ENCODE data around the gene SUGCT. TPM values are rescaled to one million over a fixed set of nuclear protein-coding genes. Genes with fewer than 3 reads are reported as not detected.
A peak's percentile ranks its signal among the peaks of the same experiment; 100 is the strongest.
"Not testable (repeated sequence)": the region's sequence is repeated elsewhere in the genome, so short reads cannot be mapped to it uniquely, and the experiment has no call there.

SUGCT gene
- total and polyA plus RNA-seq, 10 donors: 1.4 to 13.6 (median 2.5) TPM

DNA sequence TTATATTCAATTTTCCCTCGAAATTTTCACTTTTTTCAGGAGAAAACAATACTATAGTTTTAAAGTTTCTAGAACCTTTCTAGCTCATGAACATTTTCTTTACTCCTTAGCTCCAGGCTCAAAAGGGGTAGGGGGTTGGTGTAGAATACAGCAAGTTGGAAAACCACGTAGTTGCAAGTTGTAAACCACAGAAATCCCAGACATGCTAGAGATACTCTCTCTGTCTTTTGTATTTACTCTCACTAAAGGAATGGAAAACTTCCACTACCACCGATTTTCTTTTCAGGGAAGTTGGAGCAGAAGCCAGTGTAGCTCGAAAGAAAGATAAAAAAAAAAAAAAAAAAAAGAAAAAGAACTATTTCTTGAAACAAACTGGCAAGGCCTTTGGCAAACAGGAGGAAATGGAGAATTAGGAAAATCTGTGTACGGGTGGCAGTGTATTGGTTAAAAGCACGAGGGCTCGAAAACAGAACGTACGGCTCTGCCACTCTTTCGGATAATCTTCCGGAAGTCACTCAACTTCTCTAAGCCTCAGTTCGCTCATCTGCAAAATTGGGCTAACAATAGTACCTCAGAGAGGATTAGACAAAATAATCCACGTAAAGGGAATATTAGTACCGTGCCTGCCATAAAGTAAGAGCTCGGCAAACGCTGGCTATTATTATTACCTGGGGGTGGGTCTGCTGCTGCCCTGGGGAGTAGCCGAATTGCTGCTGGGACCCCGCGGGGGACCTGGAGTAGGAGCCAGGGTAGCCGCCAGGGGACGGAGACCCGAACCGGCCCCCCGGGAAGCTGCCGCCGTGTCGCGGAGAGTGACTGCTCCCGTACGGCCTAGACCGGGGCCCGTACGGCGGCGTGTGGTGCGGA is 1.0 kb upstream of the SUGCT start:
- H3K27me3 ChIP-seq (replicated peaks in 1 of 7): peaks cover 0 to 10% (median 0%) of the 10 kb centered on the region in 7 donors
- WGBS, 5 donors: 1 to 3% (median 2%) methylated on average over 17 to 36 of the region's 36 CpGs
- TF ChIP-seq, protein P1, sequence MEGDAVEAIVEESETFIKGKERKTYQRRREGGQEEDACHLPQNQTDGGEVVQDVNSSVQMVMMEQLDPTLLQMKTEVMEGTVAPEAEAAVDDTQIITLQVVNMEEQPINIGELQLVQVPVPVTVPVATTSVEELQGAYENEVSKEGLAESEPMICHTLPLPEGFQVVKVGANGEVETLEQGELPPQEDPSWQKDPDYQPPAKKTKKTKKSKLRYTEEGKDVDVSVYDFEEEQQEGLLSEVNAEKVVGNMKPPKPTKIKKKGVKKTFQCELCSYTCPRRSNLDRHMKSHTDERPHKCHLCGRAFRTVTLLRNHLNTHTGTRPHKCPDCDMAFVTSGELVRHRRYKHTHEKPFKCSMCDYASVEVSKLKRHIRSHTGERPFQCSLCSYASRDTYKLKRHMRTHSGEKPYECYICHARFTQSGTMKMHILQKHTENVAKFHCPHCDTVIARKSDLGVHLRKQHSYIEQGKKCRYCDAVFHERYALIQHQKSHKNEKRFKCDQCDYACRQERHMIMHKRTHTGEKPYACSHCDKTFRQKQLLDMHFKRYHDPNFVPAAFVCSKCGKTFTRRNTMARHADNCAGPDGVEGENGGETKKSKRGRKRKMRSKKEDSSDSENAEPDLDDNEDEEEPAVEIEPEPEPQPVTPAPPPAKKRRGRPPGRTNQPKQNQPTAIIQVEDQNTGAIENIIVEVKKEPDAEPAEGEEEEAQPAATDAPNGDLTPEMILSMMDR (IDR thresholded peaks at IDR 0.05 in 8 of 11, conservative IDR thresholded peaks at IDR 0.05 in 3 of 11): no peak
- TF ChIP-seq POLR2AphosphoS5 (IDR thresholded peaks at IDR 0.05) (no peak), POLR2A (IDR thresholded peaks at IDR 0.05) (no peak)
- peak overlapping the region; percentile 80 to 98 (median 91) for H3K4me3 ChIP-seq
- intact Hi-C loops (cut with DNase I; ENCODE audit: low total_unique reads): no loop called here
- H3K4me1 ChIP-seq: peaks cover 23 to 64% (median 48%) of the 10 kb centered on the region in 6 donors
- peak overlapping the region; percentile 89 to 95 (median 93) for H3K27ac ChIP-seq
- peaks cover 0 to 12% (median 0%) of the 10 kb centered on the region in 6 donors for H3K36me3 ChIP-seq
- no peaks in the 10 kb centered on the region for H3K9me3 ChIP-seq
- no peak for DNase-seq

DNA sequence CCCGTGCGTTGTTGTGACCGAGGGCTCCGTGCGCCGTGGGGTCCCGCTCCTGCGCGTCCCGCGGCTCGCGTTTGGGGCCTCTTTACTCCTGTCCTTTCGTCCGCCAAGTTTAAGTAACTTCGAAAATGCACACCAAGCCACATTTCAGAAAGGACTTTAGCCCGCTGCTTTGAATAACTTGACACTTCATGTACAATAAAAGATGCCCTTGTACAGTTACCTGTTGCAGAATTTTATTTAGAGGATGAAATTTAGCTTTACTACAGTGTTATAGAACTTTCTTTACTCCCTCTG is 459 bp downstream of the SUGCT start:
- WGBS, 5 donors: 7 to 17% (median 9%) methylated on average over 16 to 17 of the region's 17 CpGs
- no peak for TF ChIP-seq POLR2AphosphoS5 (IDR thresholded peaks at IDR 0.05)
- TF ChIP-seq, protein P1 (IDR thresholded peaks at IDR 0.05 in 8 of 11, conservative IDR thresholded peaks at IDR 0.05 in 3 of 11): no peak
- TF ChIP-seq POLR2A (IDR thresholded peaks at IDR 0.05): no peak
- Histone ChIP-seq H3K4me3 (peak overlapping the region; percentile 80 to 98 (median 91)), H3K27me3 (replicated peaks in 1 of 7) (peaks cover 0 to 10% (median 0%) of the 10 kb centered on the region in 7 donors), H3K27ac (peak overlapping the region; percentile 89 to 95 (median 93)), H3K4me1 (peaks cover 20 to 49% (median 41%) of the 10 kb centered on the region in 6 donors), H3K9me3 (no peaks in the 10 kb centered on the region), H3K36me3 (peaks cover 0 to 7% (median 0%) of the 10 kb centered on the region in 6 donors)
- intact Hi-C loops (cut with DNase I; ENCODE audit: low total_unique reads): no loop called here
- DNase-seq: no peak

GRCh38 chr7:40137563-40137962 is 2.8 kb downstream of the SUGCT start:
- Histone ChIP-seq H3K36me3 (no peaks in the 10 kb centered on the region), H3K9me3 (no peaks in the 10 kb centered on the region), H3K27ac (no peak overlapping the region), H3K27me3 (replicated peaks in 1 of 7) (peaks cover 0 to 10% (median 0%) of the 10 kb centered on the region in 7 donors), H3K4me3 (no peak overlapping the region), H3K4me1 (peaks cover 7 to 26% (median 20%) of the 10 kb centered on the region in 6 donors)
- intact Hi-C loops (cut with DNase I; ENCODE audit: low total_unique reads): no loop called here
- no peak for TF ChIP-seq POLR2A (IDR thresholded peaks at IDR 0.05)
- TF ChIP-seq, protein P1 (IDR thresholded peaks at IDR 0.05 in 8 of 11, conservative IDR thresholded peaks at IDR 0.05 in 3 of 11): no peak
- no peak for TF ChIP-seq POLR2AphosphoS5 (IDR thresholded peaks at IDR 0.05)
- WGBS, 5 donors: 91 to 100% (median 94%) methylated on average over 2 of the region's 2 CpGs
- DNase-seq: no peak

GRCh38 chr7:40138973-40139372 is 4.2 kb downstream of the SUGCT start:
- no peaks in the 10 kb centered on the region for H3K9me3 ChIP-seq
- 88 to 95% (median 90%) methylated on average over 5 of the region's 5 CpGs for WGBS, 5 donors
- H3K4me1 ChIP-seq: peaks cover 0 to 15% (median 9%) of the 10 kb centered on the region in 6 donors
- DNase-seq: no peak
- TF ChIP-seq POLR2AphosphoS5 (IDR thresholded peaks at IDR 0.05): no peak
- TF ChIP-seq, protein P1 (IDR thresholded peaks at IDR 0.05 in 8 of 11, conservative IDR thresholded peaks at IDR 0.05 in 3 of 11): no peak
- no peak for TF ChIP-seq POLR2A (IDR thresholded peaks at IDR 0.05)
- no peak overlapping the region for H3K27ac ChIP-seq
- H3K27me3 ChIP-seq (replicated peaks in 1 of 7): peaks cover 0 to 10% (median 0%) of the 10 kb centered on the region in 7 donors
- intact Hi-C loops (cut with DNase I; ENCODE audit: low total_unique reads): no loop called here
- H3K4me3 ChIP-seq: no peak overlapping the region
- no peaks in the 10 kb centered on the region for H3K36me3 ChIP-seq

DNA sequence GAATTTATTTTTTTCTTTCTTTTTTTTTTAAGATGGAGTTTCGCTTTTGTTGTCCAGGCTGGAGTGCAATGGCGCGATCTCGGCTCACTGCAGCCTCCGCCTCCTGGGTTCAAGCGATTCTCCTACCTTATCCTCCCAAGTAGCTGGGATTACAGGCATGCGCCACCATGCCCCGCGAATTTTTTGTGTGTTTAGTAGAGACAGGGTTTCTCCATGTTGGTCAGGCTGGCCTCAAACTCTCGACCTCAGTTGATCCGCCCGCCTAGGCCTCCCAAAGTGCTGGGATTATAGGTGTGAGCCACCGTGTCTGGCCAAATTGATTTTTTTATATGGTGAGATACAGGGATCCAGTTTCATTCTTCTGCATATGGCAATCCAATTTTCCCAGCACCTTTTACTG is 5.1 kb downstream of the SUGCT start:
- H3K36me3 ChIP-seq; H3K4me1 ChIP-seq; H3K9me3 ChIP-seq; H3K27ac ChIP-seq; DNase-seq; intact Hi-C loops (cut with DNase I; ENCODE audit: low total_unique reads); H3K27me3 ChIP-seq (replicated peaks in 1 of 7); H3K4me3 ChIP-seq: not testable (repeated sequence)
- WGBS, 5 donors: 94 to 97% (median 96%) methylated on average over 13 of the region's 13 CpGs

GRCh38 chr7:40141916-40142315 is 7.1 kb downstream of the SUGCT start:
- H3K27ac ChIP-seq; H3K4me1 ChIP-seq; H3K9me3 ChIP-seq; intact Hi-C loops (cut with DNase I; ENCODE audit: low total_unique reads); H3K36me3 ChIP-seq; DNase-seq; H3K27me3 ChIP-seq (replicated peaks in 1 of 7); H3K4me3 ChIP-seq: not testable (repeated sequence)
- WGBS, 5 donors: 88 to 95% (median 91%) methylated on average over 5 of the region's 5 CpGs
